ENCODE data around the gene OR10D3. TPM values are rescaled to one million over a fixed set of nuclear protein-coding genes. Genes with fewer than 3 reads are reported as not detected.

The OR10D3 gene
- total and polyA plus RNA-seq, 12 donors: not detected

GRCh38 chr11:124200671-124201070 lies 17.5 kb downstream of the OR10D3 start:
- H3K27me3 ChIP-seq: no peaks in the 10 kb centered on the region
- no peaks in the 10 kb centered on the region for H3K36me3 ChIP-seq (replicated peaks in 1 of 2)
- intact Hi-C loops (cut with DNase I): no loop called here
- no peak overlapping the region for H3K27ac ChIP-seq
- no peak for DNase-seq
- WGBS, 4 donors: 86 to 94% (median 93%) methylated on average over 16 of the region's 16 CpGs
- no peaks in the 10 kb centered on the region for H3K9me3 ChIP-seq (replicated peaks in 1 of 3)
- TF ChIP-seq CTCF (IDR thresholded peaks at IDR 0.05): no peak
- TF ChIP-seq POLR2A (IDR thresholded peaks at IDR 0.05): no peak
- no peak overlapping the region for H3K4me3 ChIP-seq
- no peaks in the 10 kb centered on the region for H3K4me1 ChIP-seq (replicated peaks in 1 of 2)

GRCh38 chr11:124202951-124203350 lies 19.8 kb downstream of the OR10D3 start:
- 45 to 56% (median 51%) methylated on average over 3 of the region's 3 CpGs for WGBS, 4 donors
- TF ChIP-seq POLR2A (IDR thresholded peaks at IDR 0.05): no peak
- no peak for TF ChIP-seq CTCF (IDR thresholded peaks at IDR 0.05)
- DNase-seq: no peak
- Histone ChIP-seq H3K27me3 (no peaks in the 10 kb centered on the region), H3K36me3 (replicated peaks in 1 of 2) (no peaks in the 10 kb centered on the region), H3K27ac (no peak overlapping the region), H3K4me3 (no peak overlapping the region), H3K9me3 (replicated peaks in 1 of 3) (no peaks in the 10 kb centered on the region), H3K4me1 (replicated peaks in 1 of 2) (no peaks in the 10 kb centered on the region)
- intact Hi-C loops (cut with DNase I): no loop called here

- H3K4me1 ChIP-seq (replicated peaks in 1 of 2): no peaks in the 10 kb centered on the region
- no peak overlapping the region for H3K4me3 ChIP-seq
- intact Hi-C loops (cut with DNase I): no loop called here
- DNase-seq: no peak
- H3K27ac ChIP-seq: no peak overlapping the region
- TF ChIP-seq POLR2A (IDR thresholded peaks at IDR 0.05): no peak
- no peak for TF ChIP-seq CTCF (IDR thresholded peaks at IDR 0.05)
- H3K27me3 ChIP-seq: no peaks in the 10 kb centered on the region
- no peaks in the 10 kb centered on the region for H3K36me3 ChIP-seq (replicated peaks in 1 of 2)
- H3K9me3 ChIP-seq (replicated peaks in 1 of 3): no peaks in the 10 kb centered on the region
- 86 to 92% (median 89%) methylated on average over 5 of the region's 5 CpGs; no CpG with 5 or more reads in 1 of the 4 donors for WGBS, 4 donors
Observed at GRCh38 chr11:124204008-124204407, 20.9 kb downstream of the OR10D3 start.

GRCh38 chr11:124207102-124207792 lies 24.1 kb downstream of the OR10D3 start:
- DNase-seq: no peak
- 66 to 81% (median 75%) methylated on average over 6 of the region's 6 CpGs for WGBS, 4 donors
- H3K4me1 ChIP-seq (replicated peaks in 1 of 2): no peaks in the 10 kb centered on the region
- H3K27me3 ChIP-seq: no peaks in the 10 kb centered on the region
- TF ChIP-seq CTCF (IDR thresholded peaks at IDR 0.05) (no peak), POLR2A (IDR thresholded peaks at IDR 0.05) (no peak)
- H3K4me3 ChIP-seq: no peak overlapping the region
- no peak overlapping the region for H3K27ac ChIP-seq
- H3K9me3 ChIP-seq (replicated peaks in 1 of 3): no peaks in the 10 kb centered on the region
- no peaks in the 10 kb centered on the region for H3K36me3 ChIP-seq (replicated peaks in 1 of 2)
- intact Hi-C loops (cut with DNase I): no loop called here

All from adrenal gland (tissue), 12 donors.